Calu3 (cell line): ENCODE data around the gene UTS2R. TPM values are rescaled to one million over a fixed set of nuclear protein-coding genes. Genes with fewer than 3 reads are reported as not detected.

Experiments used
- BruUV-seq: library from RNA; stranded (reverse); fragments of 400-500 nt; replicated peaks from 2 replicates; lab custom pipeline; 2021; lab: Mats Ljungman, UMichigan
- CTCF ChIA-PET: fragments of 300-600 bp; sonication (Branson Sonifier 250); formaldehyde crosslinking; loops from one replicate; lab custom pipeline; 2022; ENCODE audit warnings: antibody characterized with exemption; lab: Charles Lee
- DNase-seq: peaks from one replicate; pipeline ENCODE4 v3.0.0; 2022
- H3K27ac Mint-ChIP-seq: one replicate; pipeline ENCODE4 v1.8.0; 2022; ENCODE audit warnings: mixed read lengths; ENCODE audit not compliant: unreplicated experiment
- H3K27me3 Mint-ChIP-seq: one replicate; pipeline ENCODE4 v1.8.0; 2022; ENCODE audit warnings: mixed read lengths; ENCODE audit not compliant: unreplicated experiment
- H3K36me3 Mint-ChIP-seq: one replicate; pipeline ENCODE4 v1.8.0; 2022; ENCODE audit warnings: mild to moderate bottlenecking, moderate library complexity, mixed read lengths; ENCODE audit not compliant: insufficient read depth, unreplicated experiment
- H3K4me1 Mint-ChIP-seq: one replicate; pipeline ENCODE4 v1.8.0; 2022; ENCODE audit warnings: mild to moderate bottlenecking, low read depth, mixed read lengths; ENCODE audit not compliant: unreplicated experiment
- H3K4me3 Mint-ChIP-seq: one replicate; pipeline ENCODE4 v1.8.0; 2022; ENCODE audit warnings: mild to moderate bottlenecking, low read depth, moderate library complexity, mixed read lengths; ENCODE audit not compliant: unreplicated experiment
- H3K9me3 Mint-ChIP-seq: one replicate; pipeline ENCODE4 v1.8.0; 2022; ENCODE audit warnings: low read depth, mixed read lengths; ENCODE audit not compliant: unreplicated experiment
- CTCF ChIP-seq: fragments of 200-600 bp; IDR thresholded peaks from one replicate; pipeline ENCODE4 v1.8.0; 2022; ENCODE audit warnings: antibody characterized with exemption; ENCODE audit not compliant: unreplicated experiment
- intact Hi-C: fragments of 100-400 bp; cut with micrococcal nuclease; formaldehyde crosslinking; loops from one replicate; pipeline ENCODE4 v1.10.0; 2022; ENCODE audit not compliant: unreplicated experiment
- total RNA-seq: library from RNA; stranded (reverse); gene quantifications from 2 replicates; pipeline ENCODE4 v1.2.3, GENCODE V29; 2022

The UTS2R gene
- total RNA-seq, 1 experiment from 2014 or later, result not detected

- CTCF ChIA-PET, result interaction anchor here (0.6 to 1.3 kb wide), 3 partner anchors 9 to 202 kb away, joined by 3 to 6 read pairs (median 4); no protein-coding TSS in a partner anchor
- peak within 1 kb of the TSS; percentile 58 for H3K27ac Mint-ChIP-seq
- intact Hi-C loops, result no loop called here
- H3K27me3 Mint-ChIP-seq, result peaks cover 28% of the 10 kb centered on the region
- no peak for TF ChIP-seq CTCF
- peaks cover 23% of the 10 kb centered on the region for H3K4me1 Mint-ChIP-seq
- no TSS peak for BruUV-seq
- no peaks in the 10 kb centered on the region for H3K9me3 Mint-ChIP-seq
- H3K36me3 Mint-ChIP-seq, result peaks cover 31% of the 10 kb centered on the region
- no peak for DNase-seq
- H3K4me3 Mint-ChIP-seq, result peak within 1 kb of the TSS; percentile 60
Measured at GRCh38 chr17:82333279-82334171, 38.0 kb upstream of the UTS2R start, which contains the start of gene SECTM1. TSS of gene SECTM1 (minus strand) at chr17:82333766. CDS start at chr17:82327240, 6,526 bp downstream.

- no peak for DNase-seq
- TF ChIP-seq CTCF, result no peak
- CTCF ChIA-PET, result interaction anchor here (0.7 to 1.3 kb wide), 2 partner anchors 42 to 202 kb away, joined by 3 to 6 read pairs; no protein-coding TSS in a partner anchor
- intact Hi-C loops, result no loop called here
- no TSS peak for BruUV-seq
- Mint-ChIP-seq H3K36me3 (peaks cover 31% of the 10 kb centered on the region), H3K9me3 (no peaks in the 10 kb centered on the region), H3K4me3 (peak overlapping the region; percentile 60), H3K4me1 (peaks cover 30% of the 10 kb centered on the region), H3K27ac (no peak overlapping the region), H3K27me3 (peaks cover 28% of the 10 kb centered on the region)
Measured at GRCh38 chr17:82334204-82334621, 37.4 kb upstream of the UTS2R start.

- peak overlapping the region; percentile 5 for H3K27ac Mint-ChIP-seq
- no peak for DNase-seq
- peak overlapping the region; percentile 60 for H3K4me3 Mint-ChIP-seq
- H3K9me3 Mint-ChIP-seq, result no peaks in the 10 kb centered on the region
- H3K36me3 Mint-ChIP-seq, result peaks cover 31% of the 10 kb centered on the region
- intact Hi-C loops, result loop anchor here (5.0 kb wide), 1 partner anchor 38 kb away; no protein-coding TSS in a partner anchor
- BruUV-seq, result TSS peak; percentile 16
- no peak for TF ChIP-seq CTCF
- H3K4me1 Mint-ChIP-seq, result peaks cover 34% of the 10 kb centered on the region
- H3K27me3 Mint-ChIP-seq, result peaks cover 28% of the 10 kb centered on the region
- CTCF ChIA-PET, result interaction anchor here (0.6 kb wide), 1 partner anchor 407 kb away, joined by 4 read pairs; the partner anchor contains the start of gene MAFG
Measured at GRCh38 chr17:82334622-82335394, 36.8 kb upstream of the UTS2R start.
